Small intestine (tissue), 7 donors: ENCODE results near the gene NLRC5. TPM values are rescaled to one million over a fixed set of nuclear protein-coding genes. Genes with fewer than 3 reads are reported as not detected.

Experiments used
- DNase-seq, 2 donors: peaks; one replicate each; pipeline versions ENCODE4 v3.0.0 to v3.0.0-alpha.2; 2013
- FAIRE-seq: peaks from 2 replicates; lab custom pipeline; 2012; peaks lifted over from hg19 to GRCh38; lab: Jason Lieb, UNC
- H3K27ac ChIP-seq, 3 donors: one replicate each; pipeline ENCODE4 v1.5.1; 2013; ENCODE audit warnings: low read length in 2 of 3, mild to moderate bottlenecking in 2 of 3, control low read depth in 1 of 3, inconsistent platforms in 1 of 3, low read depth in 1 of 3, moderate library complexity in 1 of 3
- H3K27me3 ChIP-seq, 3 donors: one replicate each; pipeline ENCODE4 v1.6.1; 2013; ENCODE audit warnings: low read length in 3 of 3, inconsistent platforms in 1 of 3; ENCODE audit not compliant: control insufficient read depth in 3 of 3, insufficient read depth in 3 of 3
- H3K36me3 ChIP-seq, 3 donors: one replicate each; pipeline ENCODE4 v1.6.1; 2013; ENCODE audit warnings: low read length in 3 of 3, inconsistent platforms in 1 of 3, low read depth in 1 of 3, mild to moderate bottlenecking in 1 of 3, moderate library complexity in 1 of 3; ENCODE audit not compliant: control insufficient read depth in 3 of 3, insufficient read depth in 2 of 3
- H3K4me1 ChIP-seq, 3 donors: one replicate each; pipeline ENCODE4 v1.6.1; 2013; ENCODE audit warnings: low read length in 2 of 3, inconsistent platforms in 1 of 3, low read depth in 1 of 3, mild to moderate bottlenecking in 1 of 3, moderate library complexity in 1 of 3; ENCODE audit not compliant: control insufficient read depth in 3 of 3, insufficient read depth in 2 of 3
- H3K4me3 ChIP-seq, 3 donors: one replicate each; pipeline ENCODE4 v1.5.1; 2013; ENCODE audit warnings: low read length in 3 of 3, control low read depth in 1 of 3, inconsistent platforms in 1 of 3, low read depth in 1 of 3, mild to moderate bottlenecking in 1 of 3, moderate library complexity in 1 of 3
- H3K9me3 ChIP-seq, 2 donors: one replicate each; pipeline ENCODE4 v1.6.1; 2013; ENCODE audit warnings: low read depth in 1 of 2, low read length in 1 of 2; ENCODE audit not compliant: control insufficient read depth in 2 of 2, insufficient read depth in 1 of 2
- WGBS, 3 donors: extraction: QIAGEN DNeasy Blood & Tissue Kit; methylation state at CpG; one replicate each; pipeline ENCODE4 v1.1.7; 2013; 5-methylcytosine and 5-hydroxymethylcytosine counted together
- polyA plus RNA-seq, 4 donors: library from polyadenylated mRNA; stranded (reverse) in 3 of 4; unstranded in 1 of 4; fragments of 200-250 nt in 3 of 4; fragments of 120-200 nt in 1 of 4; gene quantifications; one replicate each; pipeline versions ENCODE4 v1.2.1 to v1.2.3, GENCODE V29; 2013
- donor health status: healthy with polysubstance abuse.
- donor health status: control.
- donor health status: control.
- donor health status: Bipolar disorder and iron deficiency.
- donor health status: healthy.

Gene NLRC5
- polyA plus RNA-seq, 4 donors: 6.3 to 29.2 (median 16.7) TPM

- no peak overlapping the region for H3K27ac ChIP-seq
These were observed 42.4 kb upstream of the NLRC5 start for GRCh38 chr16:56946767-56947603.

GRCh38 chr16:56947604-56947995, 41.8 kb upstream of the NLRC5 start:
- H3K4me3 ChIP-seq: no peak overlapping the region
- no peaks in the 10 kb centered on the region for H3K27me3 ChIP-seq
- DNase-seq (no peak), FAIRE-seq (no peak)
- H3K4me1 ChIP-seq: no peaks in the 10 kb centered on the region
- H3K9me3 ChIP-seq: no peaks in the 10 kb centered on the region
- H3K27ac ChIP-seq: no peak overlapping the region
- H3K36me3 ChIP-seq: peaks cover 11 to 29% (median 17%) of the 10 kb centered on the region in 3 donors
- 80 to 96% (median 96%) methylated on average over 2 of the region's 2 CpGs for WGBS, 3 donors

More at GRCh38 chr16:56946767-56947603, 42.4 kb upstream of the NLRC5 start:
- FAIRE-seq: no peak
- DNase-seq: no peak
- Histone ChIP-seq H3K27me3 (no peaks in the 10 kb centered on the region), H3K9me3 (no peaks in the 10 kb centered on the region), H3K4me1 (no peaks in the 10 kb centered on the region), H3K36me3 (peaks cover 12 to 35% (median 17%) of the 10 kb centered on the region in 3 donors), H3K4me3 (no peak overlapping the region)
- 80 to 85% (median 81%) methylated on average over 10 of the region's 10 CpGs for WGBS, 3 donors

- Histone ChIP-seq H3K4me1 (no peaks in the 10 kb centered on the region), H3K4me3 (no peak overlapping the region), H3K27ac (no peak overlapping the region), H3K27me3 (no peaks in the 10 kb centered on the region), H3K36me3 (peaks cover 9 to 23% (median 13%) of the 10 kb centered on the region in 3 donors), H3K9me3 (no peaks in the 10 kb centered on the region)
- FAIRE-seq (no peak), DNase-seq (no peak)
- 94 to 95% (median 94%) methylated on average over 6 of the region's 6 CpGs for WGBS, 3 donors
These were observed 41.1 kb upstream of the NLRC5 start for GRCh38 chr16:56948234-56948633.

- Histone ChIP-seq H3K4me1 (no peaks in the 10 kb centered on the region), H3K27ac (no peak overlapping the region)
- 75 to 92% (median 90%) methylated on average over 4 of the region's 4 CpGs for WGBS, 3 donors
These were observed 39.3 kb upstream of the NLRC5 start for GRCh38 chr16:56950051-56950450.

GRCh38 chr16:56950455-56950854, 38.9 kb upstream of the NLRC5 start:
- FAIRE-seq (no peak), DNase-seq (no peak)
- Histone ChIP-seq H3K4me1 (no peaks in the 10 kb centered on the region), H3K27ac (no peak overlapping the region), H3K27me3 (no peaks in the 10 kb centered on the region), H3K9me3 (peaks cover 0 to 2% of the 10 kb centered on the region in 2 donors), H3K36me3 (peaks cover 0 to 10% (median 6%) of the 10 kb centered on the region in 3 donors), H3K4me3 (no peak overlapping the region)
- WGBS, 3 donors: 84 to 88% (median 85%) methylated on average over 7 of the region's 7 CpGs

More at GRCh38 chr16:56950051-56950450, 39.3 kb upstream of the NLRC5 start:
- DNase-seq (no peak), FAIRE-seq (no peak)
- no peaks in the 10 kb centered on the region for H3K27me3 ChIP-seq
- H3K4me3 ChIP-seq: no peak overlapping the region
- H3K9me3 ChIP-seq: no peaks in the 10 kb centered on the region
- peaks cover 3 to 14% (median 7%) of the 10 kb centered on the region in 3 donors for H3K36me3 ChIP-seq

- 58 to 59% (median 59%) methylated on average over 15 of the region's 15 CpGs for WGBS, 3 donors
- no peaks in the 10 kb centered on the region for H3K4me1 ChIP-seq
- no peaks in the 10 kb centered on the region for H3K27me3 ChIP-seq
- H3K27ac ChIP-seq: no peak overlapping the region
- H3K4me3 ChIP-seq: no peak overlapping the region
- DNase-seq: peak; percentile 42 to 52
- peaks cover 0 to 7% (median 2%) of the 10 kb centered on the region in 3 donors for H3K36me3 ChIP-seq
- H3K9me3 ChIP-seq: peaks cover 0 to 2% of the 10 kb centered on the region in 2 donors
- FAIRE-seq: no peak
These were observed 38.2 kb upstream of the NLRC5 start for GRCh38 chr16:56950881-56951771.

GRCh38 chr16:56953006-56953405, 36.4 kb upstream of the NLRC5 start:
- Histone ChIP-seq H3K36me3 (no peaks in the 10 kb centered on the region), H3K27me3 (no peaks in the 10 kb centered on the region), H3K9me3 (peaks cover 0 to 2% of the 10 kb centered on the region in 2 donors), H3K4me3 (no peak overlapping the region), H3K27ac (no peak overlapping the region), H3K4me1 (no peaks in the 10 kb centered on the region)
- FAIRE-seq: no peak
- WGBS, 3 donors: 79 to 86% (median 83%) methylated on average over 6 of the region's 6 CpGs
- DNase-seq: no peak

- WGBS, 3 donors: 85 to 91% (median 89%) methylated on average over 4 of the region's 4 CpGs
- H3K4me1 ChIP-seq: no peaks in the 10 kb centered on the region
- H3K27me3 ChIP-seq: no peaks in the 10 kb centered on the region
- H3K9me3 ChIP-seq: peaks cover 0 to 2% of the 10 kb centered on the region in 2 donors
- no peak overlapping the region for H3K27ac ChIP-seq
- no peak for DNase-seq
- H3K36me3 ChIP-seq: no peaks in the 10 kb centered on the region
- no peak overlapping the region for H3K4me3 ChIP-seq
- no peak for FAIRE-seq
These were observed 33.3 kb upstream of the NLRC5 start for GRCh38 chr16:56956076-56956475.
